ENCODE data around the gene MED4.
"Not testable (repeated sequence)": the region's sequence is repeated elsewhere in the genome, so short reads cannot be mapped to it uniquely, and the experiment has no call there.

Gene MED4

GRCh38 chr13:48093588-48093987 lies 1.3 kb downstream of the MED4 start:
- no peak for DNase-seq

GRCh38 chr13:48086272-48086671 lies 8.6 kb downstream of the MED4 start:
- DNase-seq: no peak

- no peak for DNase-seq
Observed at GRCh38 chr13:48081739-48082138, 13.2 kb downstream of the MED4 start.

- DNase-seq: no peak
Observed at GRCh38 chr13:48078251-48078656, 16.6 kb downstream of the MED4 start.

- DNase-seq: no peak
Observed at GRCh38 chr13:48074006-48074405, 20.9 kb downstream of the MED4 start.

GRCh38 chr13:48072787-48073186 lies 22.1 kb downstream of the MED4 start:
- no peak for DNase-seq

- DNase-seq: no peak
Observed at GRCh38 chr13:48072304-48072703, 22.6 kb downstream of the MED4 start.

GRCh38 chr13:48070942-48071341 lies 24.0 kb downstream of the MED4 start:
- DNase-seq: no peak

GRCh38 chr13:48069573-48069972 lies 25.3 kb downstream of the MED4 start:
- no peak for DNase-seq

GRCh38 chr13:48068952-48069351 lies 26.0 kb downstream of the MED4 start:
- no peak for DNase-seq

- DNase-seq: no peak
Observed at GRCh38 chr13:48068036-48068435, 26.9 kb downstream of the MED4 start.

- DNase-seq: no peak
Observed at GRCh38 chr13:48066310-48066989, 28.5 kb downstream of the MED4 start.

GRCh38 chr13:48059951-48060350 lies 35.0 kb downstream of the MED4 start:
- DNase-seq: not testable (repeated sequence)

- not testable (repeated sequence) for DNase-seq
Observed at GRCh38 chr13:48058536-48058935, 36.4 kb downstream of the MED4 start.

- DNase-seq: no peak
Observed at GRCh38 chr13:48055712-48056111, 39.2 kb downstream of the MED4 start.

GRCh38 chr13:48054601-48055000 lies 40.3 kb downstream of the MED4 start:
- no peak for DNase-seq

GRCh38 chr13:48050550-48050949 lies 44.4 kb downstream of the MED4 start:
- no peak for DNase-seq

GRCh38 chr13:48043789-48044503 lies 51.0 kb downstream of the MED4 start:
- DNase-seq: no peak

- DNase-seq: no peak
Observed at GRCh38 chr13:48042894-48043293, 52.0 kb downstream of the MED4 start.

- DNase-seq: no peak
Observed at GRCh38 chr13:48040896-48041295, 54.0 kb downstream of the MED4 start.

- no peak for DNase-seq
Observed at GRCh38 chr13:48040049-48040448, 54.9 kb downstream of the MED4 start.

- DNase-seq: no peak
Observed at GRCh38 chr13:48038761-48039160, 56.1 kb downstream of the MED4 start.

GRCh38 chr13:48037346-48038173 lies 57.3 kb downstream of the MED4 start, which contains the start of gene NUDT15:
Gene NUDT15 (plus strand): TSS chr13:48037726. CDS start chr13:48037747, 21 bp downstream.
- peak; percentile 85 to 92 (median 91) for DNase-seq

- DNase-seq: no peak
Observed at GRCh38 chr13:48029859-48030258, 65.0 kb downstream of the MED4 start.

Data from activated CD4-positive, CD25-positive, alpha-beta regulatory T cell (primary cell).